A549 (cell line): ENCODE measurements around the gene KIFAP3.

Experiments used
- BHLHE40 ChIP-seq: IDR thresholded peaks from 2 replicates; pipeline ENCODE4 v1.6.1; 2012; ENCODE audit warnings: low read depth, low read length, inconsistent platforms
- EP300 ChIP-seq, 2 experiments: fragments of >200 bp; sonication (Bioruptor Twin); formaldehyde crosslinking; IDR thresholded peaks; 2 replicates in 1 of 2; 3 replicates in 1 of 2; pipeline ENCODE4 v1.6.1; 2016 to 2017
- MAFK ChIP-seq: fragments of 450-650 bp; IDR thresholded peaks from 2 replicates; pipeline ENCODE4 v1.6.1; 2014; ENCODE audit not compliant: partially characterized antibody
- POLR2A ChIP-seq: IDR thresholded peaks from 2 replicates; pipeline ENCODE4 v1.6.1; 2012; ENCODE audit warnings: mild to moderate bottlenecking, low read length
- POLR2AphosphoS2 ChIP-seq: conservative IDR thresholded peaks from 2 replicates; pipeline ENCODE4 v1.6.1; 2012; ENCODE audit warnings: low read length, improper control_type of control experiment, inconsistent platforms
- SREBF2 ChIP-seq: fragments of 450-650 bp; IDR thresholded peaks from 2 replicates; pipeline ENCODE4 v1.6.1; 2014; ENCODE audit warnings: mild to moderate bottlenecking, moderate library complexity
- TF ChIP-seq, protein P1 (sequence below): fragments of >200 bp; sonication (Bioruptor Twin); formaldehyde crosslinking; IDR thresholded peaks from 3 replicates; pipeline ENCODE4 v1.5.1; 2016
- TF ChIP-seq, protein P2 (sequence below): fragments of 250-450 bp; sonication (Bioruptor Pico); IDR thresholded peaks from 2 replicates; pipeline ENCODE4 v1.5.0; 2021; ENCODE audit warnings: mild to moderate bottlenecking, moderate library complexity, borderline replicate concordance
- TF ChIP-seq, protein P3 (sequence below): fragments of 150-350 bp; IDR thresholded peaks from 2 replicates; pipeline ENCODE4 v1.6.1; 2014; ENCODE audit warnings: low read depth, mild to moderate bottlenecking, low read length

GRCh38 chr1:169968174-169968573, 106.3 kb downstream of the KIFAP3 start:
- TF ChIP-seq, protein P1, sequence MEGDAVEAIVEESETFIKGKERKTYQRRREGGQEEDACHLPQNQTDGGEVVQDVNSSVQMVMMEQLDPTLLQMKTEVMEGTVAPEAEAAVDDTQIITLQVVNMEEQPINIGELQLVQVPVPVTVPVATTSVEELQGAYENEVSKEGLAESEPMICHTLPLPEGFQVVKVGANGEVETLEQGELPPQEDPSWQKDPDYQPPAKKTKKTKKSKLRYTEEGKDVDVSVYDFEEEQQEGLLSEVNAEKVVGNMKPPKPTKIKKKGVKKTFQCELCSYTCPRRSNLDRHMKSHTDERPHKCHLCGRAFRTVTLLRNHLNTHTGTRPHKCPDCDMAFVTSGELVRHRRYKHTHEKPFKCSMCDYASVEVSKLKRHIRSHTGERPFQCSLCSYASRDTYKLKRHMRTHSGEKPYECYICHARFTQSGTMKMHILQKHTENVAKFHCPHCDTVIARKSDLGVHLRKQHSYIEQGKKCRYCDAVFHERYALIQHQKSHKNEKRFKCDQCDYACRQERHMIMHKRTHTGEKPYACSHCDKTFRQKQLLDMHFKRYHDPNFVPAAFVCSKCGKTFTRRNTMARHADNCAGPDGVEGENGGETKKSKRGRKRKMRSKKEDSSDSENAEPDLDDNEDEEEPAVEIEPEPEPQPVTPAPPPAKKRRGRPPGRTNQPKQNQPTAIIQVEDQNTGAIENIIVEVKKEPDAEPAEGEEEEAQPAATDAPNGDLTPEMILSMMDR, result no peak
- TF ChIP-seq POLR2A (no peak), MAFK (no peak), EP300 (IDR thresholded peaks at IDR 0.05) (no peak), BHLHE40 (no peak), POLR2AphosphoS2 (no peak), SREBF2 (no peak)
- TF ChIP-seq, protein P2, sequence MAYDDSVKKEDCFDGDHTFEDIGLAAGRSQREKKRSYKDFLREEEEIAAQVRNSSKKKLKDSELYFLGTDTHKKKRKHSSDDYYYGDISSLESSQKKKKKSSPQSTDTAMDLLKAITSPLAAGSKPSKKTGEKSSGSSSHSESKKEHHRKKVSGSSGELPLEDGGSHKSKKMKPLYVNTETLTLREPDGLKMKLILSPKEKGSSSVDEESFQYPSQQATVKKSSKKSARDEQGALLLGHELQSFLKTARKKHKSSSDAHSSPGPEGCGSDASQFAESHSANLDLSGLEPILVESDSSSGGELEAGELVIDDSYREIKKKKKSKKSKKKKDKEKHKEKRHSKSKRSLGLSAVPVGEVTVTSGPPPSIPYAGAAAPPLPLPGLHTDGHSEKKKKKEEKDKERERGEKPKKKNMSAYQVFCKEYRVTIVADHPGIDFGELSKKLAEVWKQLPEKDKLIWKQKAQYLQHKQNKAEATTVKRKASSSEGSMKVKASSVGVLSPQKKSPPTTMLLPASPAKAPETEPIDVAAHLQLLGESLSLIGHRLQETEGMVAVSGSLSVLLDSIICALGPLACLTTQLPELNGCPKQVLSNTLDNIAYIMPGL (CRISPR knock-in tag), result no peak
- TF ChIP-seq, protein P3, sequence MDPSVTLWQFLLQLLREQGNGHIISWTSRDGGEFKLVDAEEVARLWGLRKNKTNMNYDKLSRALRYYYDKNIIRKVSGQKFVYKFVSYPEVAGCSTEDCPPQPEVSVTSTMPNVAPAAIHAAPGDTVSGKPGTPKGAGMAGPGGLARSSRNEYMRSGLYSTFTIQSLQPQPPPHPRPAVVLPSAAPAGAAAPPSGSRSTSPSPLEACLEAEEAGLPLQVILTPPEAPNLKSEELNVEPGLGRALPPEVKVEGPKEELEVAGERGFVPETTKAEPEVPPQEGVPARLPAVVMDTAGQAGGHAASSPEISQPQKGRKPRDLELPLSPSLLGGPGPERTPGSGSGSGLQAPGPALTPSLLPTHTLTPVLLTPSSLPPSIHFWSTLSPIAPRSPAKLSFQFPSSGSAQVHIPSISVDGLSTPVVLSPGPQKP, result no peak
